ENCODE results near the gene RRAS2. TPM values are rescaled to one million over a fixed set of nuclear protein-coding genes. Genes with fewer than 3 reads are reported as not detected.
A peak's percentile ranks its signal among the peaks of the same experiment; 100 is the strongest.

RRAS2 gene
- total and polyA plus RNA-seq, 2 of the 4 experiments (the other 2 are of a cell fraction), result 85.5 to 106 TPM

- no peaks in the 10 kb centered on the region for H3K9me3 ChIP-seq (ENCODE audit: control insufficient read depth, insufficient read depth, low read length)
- peaks cover 2% of the 10 kb centered on the region; the same call in 1 of the 2 replicates for H3K4me1 ChIP-seq (ENCODE audit: control insufficient read depth, insufficient read depth, low read length)
- TF ChIP-seq RAD21 (IDR thresholded peaks at IDR 0.05; ENCODE audit: low read length) (peak; percentile 95), CTCF (conservative IDR thresholded peaks at IDR 0.05; ENCODE audit: low read depth, low read length) (peak; percentile 92), MXI1 (IDR thresholded peaks at IDR 0.05; ENCODE audit: borderline replicate concordance, low read depth, low read length) (no peak), NFE2L2 (IDR thresholded peaks at IDR 0.05; ENCODE audit: low read depth, low read length) (no peak), POLR2A (IDR thresholded peaks at IDR 0.05; ENCODE audit: low read depth, low read length) (0 out of 2 replicates have a peak, but pooled peaks have one; percentile 23), SMC3 (IDR thresholded peaks at IDR 0.05; ENCODE audit: low read depth, low read length) (peak; percentile 86)
- no TSS peak for BruUV-seq (replicated peaks)
- dilution Hi-C loops (cut with HindIII; ENCODE audit: low sequenced_read_pairs, unreplicated experiment) (no loop called here), intact Hi-C loops (cut with micrococcal nuclease) (loop anchor here (1.0 to 5.0 kb wide), 4 partner anchors 101 to 757 kb away; no protein-coding TSS in a partner anchor), in situ Hi-C loops (cut with MboI; ENCODE audit: low sequenced_read_pairs) (loop anchor here (5.0 to 10.0 kb wide), 2 partner anchors 292 to 475 kb away; no protein-coding TSS in a partner anchor)
- no peak overlapping the region for H3K4me3 ChIP-seq (ENCODE audit: insufficient read depth, low read depth, low read length)
- no peak overlapping the region for H2BK120ac ChIP-seq (ENCODE audit: low read depth, low read length)
- no peak overlapping the region for H4K91ac ChIP-seq (ENCODE audit: insufficient read depth, low read depth, low read length)
- H4K8ac ChIP-seq (ENCODE audit: low read depth in 2 of 2, low read length in 2 of 2), result no peak overlapping the region
- no peak overlapping the region for H3K9ac ChIP-seq (ENCODE audit: low read depth, low read length)
- no peak overlapping the region for H3K4me2 ChIP-seq (ENCODE audit: low read depth, low read length)
- H2AFZ ChIP-seq (replicated peaks; ENCODE audit: low read length, poor library complexity), result peak overlapping the region; percentile 19
- H3K56ac ChIP-seq (ENCODE audit: extremely low read depth, insufficient read depth, low read length), result no peak overlapping the region
- H3K27me3 ChIP-seq (ENCODE audit: control insufficient read depth, insufficient read depth, low read length), result peaks cover 49% of the 10 kb centered on the region
- H3K27ac ChIP-seq (ENCODE audit: insufficient read depth, low read length), result no peak overlapping the region
- H2BK20ac ChIP-seq (ENCODE audit: low read depth, low read length), result no peak overlapping the region
- H3K79me1 ChIP-seq (ENCODE audit: low read depth in 1 of 2, low read length in 2 of 2), result no peaks in the 10 kb centered on the region
- no peak overlapping the region for H3K18ac ChIP-seq (ENCODE audit: low read depth, low read length)
- POLR2A ChIA-PET (ENCODE audit: unreplicated experiment), result no interaction called here
- no CpG with 5 or more reads among the region's 10 CpGs for WGBS, 2 experiments (ENCODE audit: extremely low coverage in 2 of 2, insufficient read length in 1 of 2)
- no peaks in the 10 kb centered on the region for H3K36me3 ChIP-seq (ENCODE audit: control insufficient read depth, insufficient read depth, low read length)
- H2BK5ac ChIP-seq (ENCODE audit: low read depth, low read length, poor library complexity, severe bottlenecking), result no peak overlapping the region
- no peaks in the 10 kb centered on the region for H3K9me1 ChIP-seq (ENCODE audit: insufficient read depth, low read length)
- no peak overlapping the region for H3K23ac ChIP-seq (ENCODE audit: low read depth, low read length)
- DNase-seq (peak; percentile 53), ATAC-seq (ENCODE audit: low read depth) (peak; percentile 56)
- no peak overlapping the region for H3K14ac ChIP-seq (replicated peaks; ENCODE audit: low read depth, low read length)
- no peak overlapping the region for H2AK9ac ChIP-seq (replicated peaks; ENCODE audit: low read depth, low read length, poor library complexity)
- H4K20me1 ChIP-seq (ENCODE audit: insufficient read depth, low read length), result no peaks in the 10 kb centered on the region
- no peak overlapping the region for H2AK5ac ChIP-seq (ENCODE audit: low read depth, low read length)
- H2BK15ac ChIP-seq (ENCODE audit: low read depth, low read length), result no peak overlapping the region
- CTCF ChIA-PET, result interaction anchor here (0.6 to 2.2 kb wide), 5 partner anchors 9 to 1040 kb away, joined by 3 to 7 read pairs (median 3); no protein-coding TSS in a partner anchor
- no peak overlapping the region for H4K5ac ChIP-seq (ENCODE audit: low read depth, low read length)
- H3K4ac ChIP-seq (ENCODE audit: low read depth, low read length), result no peak overlapping the region
Measured at GRCh38 chr11:14249121-14249963, 109.6 kb downstream of the RRAS2 start.
